Uterus (tissue), 4 donors: ENCODE measurements around the gene ADAMTS14. TPM values are rescaled to one million over a fixed set of nuclear protein-coding genes. Genes with fewer than 3 reads are reported as not detected.

Source experiments
- DNase-seq, 2 donors: peaks; one replicate each; pipeline ENCODE4 v3.0.0-alpha.2; 2019 to 2020
- H3K27ac ChIP-seq, 2 donors: fragments of 200-600 bp; sonication (generic); 1 replicate in 1 of 2; 2 replicates in 1 of 2; pipeline ENCODE4 v1.5.1; 2016 to 2018
- H3K27me3 ChIP-seq, 2 donors: fragments of 200-600 bp; sonication (generic); one replicate each; pipeline ENCODE4 v1.5.1; 2018 to 2019; ENCODE audit warnings: control low read depth in 1 of 2
- H3K36me3 ChIP-seq, 2 donors: fragments of 200-600 bp; sonication (generic); one replicate each; pipeline ENCODE4 v1.5.1; 2019; ENCODE audit warnings: control low read depth in 1 of 2
- H3K4me1 ChIP-seq, 2 donors: fragments of 200-600 bp; sonication (generic); one replicate each; pipeline ENCODE4 v1.5.1; 2018 to 2019; ENCODE audit warnings: control low read depth in 1 of 2
- H3K4me3 ChIP-seq, 2 donors: fragments of 200-600 bp; sonication (generic); 1 replicate in 1 of 2; 2 replicates in 1 of 2; pipeline ENCODE4 v1.5.1; 2018 to 2019; ENCODE audit warnings: mild to moderate bottlenecking in 1 of 2
- H3K9me3 ChIP-seq, 2 donors: fragments of 200-600 bp; sonication (generic); one replicate each; pipeline ENCODE4 v1.5.1; 2019; ENCODE audit warnings: control low read depth in 1 of 2
- POLR2A ChIP-seq, 2 donors: fragments of 450-650 bp; IDR thresholded peaks; one replicate each; pipeline ENCODE4 v1.6.1; 2016; ENCODE audit warnings: antibody characterized with exemption in 2 of 2, mild to moderate bottlenecking in 1 of 2, moderate library complexity in 1 of 2
- intact Hi-C: fragments of 100-400 bp; cut with DNase I; formaldehyde crosslinking; loops from one replicate; pipeline ENCODE4 v1.15.1; 2023; ENCODE audit warnings: low total_unique reads
- total RNA-seq, 4 donors: library from RNA; depleted of rRNA in 3 of 4; stranded (reverse); fragments of >200 nt in 3 of 4; gene quantifications; one replicate each; pipeline versions ENCODE4 v1.1.0 to v1.2.4, GENCODE V29; 2014 to 2023
- TF ChIP-seq, protein P1 (sequence below), 4 experiments: fragments of 200-600 bp in 2 of 4; fragments of 450-650 bp in 2 of 4; sonication (generic) in 2 of 4; IDR thresholded peaks; one replicate each; pipeline ENCODE4 v1.5.1; 2016 to 2019; ENCODE audit warnings: antibody characterized with exemption in 4 of 4, mild to moderate bottlenecking in 2 of 4, moderate library complexity in 1 of 4
- donor health status: DM: yes; HTN: yes; CAD: no.

Gene ADAMTS14
- total RNA-seq, 4 donors from 2014 or later = 0.18 to 3.7 TPM; not detected in 2

DNA sequence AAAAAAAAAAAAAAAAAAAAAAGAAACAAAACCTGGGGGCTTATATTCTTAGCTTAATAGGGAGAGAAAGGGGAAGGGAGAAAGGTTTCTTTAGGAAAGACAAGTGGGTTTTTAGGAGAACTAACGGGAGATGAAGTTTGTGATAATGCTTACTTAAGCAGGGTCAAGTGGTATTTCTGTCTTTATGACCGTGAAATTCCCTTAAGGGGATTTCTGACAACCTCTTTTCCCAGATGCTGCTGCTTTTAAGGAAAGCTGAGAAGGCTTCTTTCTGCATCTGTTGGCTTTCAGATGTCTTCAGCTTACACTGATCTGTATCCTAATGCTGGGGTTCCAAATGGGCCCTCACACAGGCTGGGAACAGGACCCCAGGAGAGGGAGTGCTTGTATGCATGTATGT lies 42.6 kb downstream of the ADAMTS14 start:
- H3K4me1 ChIP-seq = no peaks in the 10 kb centered on the region
- H3K36me3 ChIP-seq = no peaks in the 10 kb centered on the region
- no peak overlapping the region for H3K27ac ChIP-seq
- TF ChIP-seq, protein P1, sequence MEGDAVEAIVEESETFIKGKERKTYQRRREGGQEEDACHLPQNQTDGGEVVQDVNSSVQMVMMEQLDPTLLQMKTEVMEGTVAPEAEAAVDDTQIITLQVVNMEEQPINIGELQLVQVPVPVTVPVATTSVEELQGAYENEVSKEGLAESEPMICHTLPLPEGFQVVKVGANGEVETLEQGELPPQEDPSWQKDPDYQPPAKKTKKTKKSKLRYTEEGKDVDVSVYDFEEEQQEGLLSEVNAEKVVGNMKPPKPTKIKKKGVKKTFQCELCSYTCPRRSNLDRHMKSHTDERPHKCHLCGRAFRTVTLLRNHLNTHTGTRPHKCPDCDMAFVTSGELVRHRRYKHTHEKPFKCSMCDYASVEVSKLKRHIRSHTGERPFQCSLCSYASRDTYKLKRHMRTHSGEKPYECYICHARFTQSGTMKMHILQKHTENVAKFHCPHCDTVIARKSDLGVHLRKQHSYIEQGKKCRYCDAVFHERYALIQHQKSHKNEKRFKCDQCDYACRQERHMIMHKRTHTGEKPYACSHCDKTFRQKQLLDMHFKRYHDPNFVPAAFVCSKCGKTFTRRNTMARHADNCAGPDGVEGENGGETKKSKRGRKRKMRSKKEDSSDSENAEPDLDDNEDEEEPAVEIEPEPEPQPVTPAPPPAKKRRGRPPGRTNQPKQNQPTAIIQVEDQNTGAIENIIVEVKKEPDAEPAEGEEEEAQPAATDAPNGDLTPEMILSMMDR (IDR thresholded peaks at IDR 0.05) = no peak
- no peak for TF ChIP-seq POLR2A (IDR thresholded peaks at IDR 0.05)
- no peak overlapping the region for H3K4me3 ChIP-seq
- DNase-seq = no peak
- H3K27me3 ChIP-seq = no peaks in the 10 kb centered on the region
- H3K9me3 ChIP-seq = no peaks in the 10 kb centered on the region
- intact Hi-C loops = no loop called here

DNA sequence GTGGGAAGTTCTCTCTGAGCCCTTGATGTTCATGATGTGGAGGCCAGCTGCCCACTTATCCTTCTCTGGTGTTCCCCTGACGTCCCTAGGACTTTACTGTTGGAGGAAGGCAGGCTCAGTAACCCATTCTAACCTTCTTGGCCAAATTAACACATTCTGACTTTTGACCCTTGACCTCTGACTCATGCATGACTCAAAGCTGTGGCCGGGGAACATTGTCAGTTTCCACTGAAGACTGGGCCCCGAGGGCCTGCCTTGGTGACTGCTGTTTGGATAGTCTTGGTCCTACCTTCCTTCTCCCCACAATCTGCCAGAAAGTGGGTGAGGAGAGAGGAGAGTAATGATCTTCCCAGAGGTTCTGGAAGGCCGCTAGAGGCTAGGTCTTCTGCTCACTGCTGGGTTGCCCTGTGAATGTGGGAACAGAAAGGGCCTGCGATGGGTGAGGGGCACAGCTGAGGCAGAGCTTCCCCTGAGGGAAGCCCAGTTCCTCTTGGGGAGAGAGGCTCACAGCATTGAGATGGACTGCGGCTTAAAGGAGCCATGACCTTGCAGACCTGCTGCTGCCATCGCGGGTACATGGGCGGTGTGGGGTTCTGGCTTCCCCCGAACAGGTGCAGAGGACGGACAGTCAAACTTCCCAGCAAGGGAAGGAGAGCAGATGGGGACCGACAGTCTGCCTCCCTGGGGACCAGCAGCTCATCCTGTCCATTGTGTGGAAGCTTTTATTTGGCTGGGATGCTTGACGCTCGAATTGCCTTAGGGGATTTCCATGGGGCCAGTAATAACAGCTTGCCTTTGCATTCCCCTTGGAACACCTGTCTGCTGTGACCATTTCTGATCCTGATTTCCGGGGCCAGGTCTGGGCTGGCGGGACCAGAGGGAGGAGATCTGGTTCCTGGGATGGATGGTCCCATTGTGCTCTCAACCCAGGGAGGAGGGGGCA lies 43.8 kb downstream of the ADAMTS14 start:
- TF ChIP-seq POLR2A (IDR thresholded peaks at IDR 0.05) = no peak
- TF ChIP-seq, protein P1 (IDR thresholded peaks at IDR 0.05) = no peak
- intact Hi-C loops = no loop called here
- no peak for DNase-seq

DNA sequence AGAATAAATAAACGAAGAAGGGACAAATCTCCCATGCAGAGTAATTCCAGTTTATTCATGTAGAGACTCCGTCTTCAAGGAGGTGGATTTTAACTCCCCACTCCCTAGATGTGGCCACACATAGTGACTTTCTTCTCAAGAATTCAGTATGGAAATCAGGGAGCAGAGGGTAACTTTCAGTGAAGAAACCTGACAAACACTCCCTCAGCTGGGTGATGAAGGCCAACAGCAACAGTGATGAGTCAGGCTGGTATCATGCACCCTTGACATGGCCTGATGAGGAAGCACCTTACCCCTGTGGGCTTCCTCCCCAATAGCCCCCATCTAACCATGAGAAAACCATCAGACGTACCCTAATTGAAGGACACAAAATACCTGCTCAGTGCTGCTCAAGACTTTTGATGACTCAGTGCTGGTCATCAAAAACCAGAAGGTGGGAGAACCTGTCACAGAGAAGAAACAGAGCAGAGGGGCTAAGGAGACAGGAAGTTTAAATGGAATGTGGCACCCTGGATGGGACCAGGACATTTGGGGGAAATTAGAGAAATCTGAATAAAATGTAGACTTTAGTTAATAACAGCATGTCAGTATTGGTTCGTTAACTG lies 50.6 kb downstream of the ADAMTS14 start:
- TF ChIP-seq, protein P1 (IDR thresholded peaks at IDR 0.05) = no peak
- TF ChIP-seq POLR2A (IDR thresholded peaks at IDR 0.05) = no peak
- H3K36me3 ChIP-seq = no peaks in the 10 kb centered on the region
- H3K27me3 ChIP-seq = no peaks in the 10 kb centered on the region
- no peaks in the 10 kb centered on the region for H3K9me3 ChIP-seq
- DNase-seq = no peak
- no peak overlapping the region for H3K27ac ChIP-seq
- intact Hi-C loops = no loop called here
- no peaks in the 10 kb centered on the region for H3K4me1 ChIP-seq
- no peak overlapping the region for H3K4me3 ChIP-seq

More for the DNA sequence above, 43.8 kb downstream of the ADAMTS14 start:
- Histone ChIP-seq H3K9me3 (no peaks in the 10 kb centered on the region), H3K4me3 (no peak overlapping the region), H3K27ac (no peak overlapping the region), H3K36me3 (no peaks in the 10 kb centered on the region), H3K4me1 (no peaks in the 10 kb centered on the region), H3K27me3 (no peaks in the 10 kb centered on the region)

DNA sequence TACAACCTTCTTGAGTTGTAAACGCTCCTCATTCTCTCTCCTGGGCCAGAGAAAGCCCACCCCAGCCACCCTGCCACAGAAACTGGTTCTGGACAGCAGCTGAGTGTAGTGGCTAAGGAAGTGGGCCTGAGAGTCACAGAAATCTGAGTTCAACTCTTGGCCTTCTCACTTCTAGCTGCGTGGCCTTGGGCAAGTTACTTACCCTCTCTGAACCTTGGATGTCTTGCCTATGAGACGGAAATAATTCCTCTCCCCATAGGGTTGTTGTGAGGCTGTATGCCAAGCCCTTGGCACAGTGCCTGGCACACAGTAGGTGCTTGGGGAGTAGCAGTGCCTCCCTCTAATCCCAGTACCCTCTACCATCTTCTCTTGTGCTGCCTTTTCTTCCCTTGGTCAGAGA lies 51.5 kb downstream of the ADAMTS14 start:
- intact Hi-C loops = no loop called here
- Histone ChIP-seq H3K27ac (no peak overlapping the region), H3K27me3 (no peaks in the 10 kb centered on the region), H3K4me3 (no peak overlapping the region), H3K9me3 (no peaks in the 10 kb centered on the region), H3K36me3 (no peaks in the 10 kb centered on the region), H3K4me1 (no peaks in the 10 kb centered on the region)
- TF ChIP-seq, protein P1 (IDR thresholded peaks at IDR 0.05) = no peak
- no peak for TF ChIP-seq POLR2A (IDR thresholded peaks at IDR 0.05)
- no peak for DNase-seq

DNA sequence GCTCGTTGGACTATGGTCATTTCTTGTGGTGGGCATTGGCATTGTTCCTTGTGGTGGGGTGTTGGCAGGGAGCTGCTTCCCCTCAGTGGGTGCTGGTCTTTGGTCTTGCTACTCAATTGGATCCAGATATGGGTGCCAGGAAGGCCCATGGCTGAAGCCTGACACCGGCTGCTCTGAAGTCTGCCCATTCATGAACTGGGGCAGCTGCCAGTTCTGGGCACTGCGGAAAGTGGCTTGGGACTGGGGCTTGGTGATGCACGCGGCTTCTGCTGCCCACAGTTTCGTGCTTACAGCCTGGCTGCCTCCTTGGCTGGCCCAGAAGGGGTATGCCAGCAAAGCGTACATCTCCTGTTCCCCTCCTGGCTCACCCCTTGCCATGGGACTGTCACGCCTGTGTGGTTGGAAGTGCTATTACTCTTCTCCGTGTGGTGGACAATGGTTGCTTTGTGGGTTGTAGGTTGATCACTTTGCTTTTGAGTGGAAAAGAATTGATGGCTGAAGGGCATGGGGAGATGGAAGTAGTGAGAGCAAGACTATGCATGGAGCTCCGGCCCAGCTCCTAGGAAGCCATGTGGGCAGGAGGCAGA lies 54.7 kb downstream of the ADAMTS14 start:
- no peak overlapping the region for H3K27ac ChIP-seq
- no peaks in the 10 kb centered on the region for H3K27me3 ChIP-seq
- intact Hi-C loops = no loop called here
- no peak overlapping the region for H3K4me3 ChIP-seq
- TF ChIP-seq POLR2A (IDR thresholded peaks at IDR 0.05) = no peak
- TF ChIP-seq, protein P1 (IDR thresholded peaks at IDR 0.05) = no peak
- H3K9me3 ChIP-seq = no peaks in the 10 kb centered on the region
- DNase-seq = no peak
- H3K4me1 ChIP-seq = no peaks in the 10 kb centered on the region
- H3K36me3 ChIP-seq = no peaks in the 10 kb centered on the region
